Lung (tissue), 12 donors: Measurements from ENCODE around the gene KCTD17. TPM values are rescaled to one million over a fixed set of nuclear protein-coding genes. Genes with fewer than 3 reads are reported as not detected.
A peak's percentile ranks its signal among the peaks of the same experiment; 100 is the strongest.

Experiments
- ATAC-seq: fragments of 200-7000 bp; cut with Tn5 transposase; one replicate; pipeline ENCODE4 v1.9.1; 2020; ENCODE audit warnings: moderate number of reproducible peaks; ENCODE audit not compliant: insufficient read depth, low FRiP score
- DNase-seq, 3 donors: peaks; one replicate each; pipeline ENCODE4 v3.0.0-alpha.2; 2013 to 2017
- H3K27ac ChIP-seq, 2 donors: one replicate each; pipeline ENCODE4 v1.5.1; 2013; ENCODE audit warnings: mild to moderate bottlenecking in 2 of 2, moderate library complexity in 2 of 2, control low read depth in 1 of 2, inconsistent platforms in 1 of 2, low read depth in 1 of 2, low read length in 1 of 2
- H3K27me3 ChIP-seq, 3 donors: one replicate each; pipeline ENCODE4 v1.5.1; 2013; ENCODE audit warnings: low read length in 2 of 3; ENCODE audit not compliant: control insufficient read depth in 3 of 3, insufficient read depth in 3 of 3
- H3K36me3 ChIP-seq, 4 donors: one replicate each; pipeline ENCODE4 v1.5.1; 2013; ENCODE audit warnings: low read length in 4 of 4, mild to moderate bottlenecking in 1 of 4, moderate library complexity in 1 of 4; ENCODE audit not compliant: control insufficient read depth in 4 of 4, insufficient read depth in 4 of 4
- H3K4me1 ChIP-seq, 5 donors: one replicate each; pipeline ENCODE4 v1.5.1; 2013; ENCODE audit warnings: low read length in 5 of 5, mild to moderate bottlenecking in 2 of 5, moderate library complexity in 1 of 5; ENCODE audit not compliant: control insufficient read depth in 5 of 5, insufficient read depth in 5 of 5
- H3K4me3 ChIP-seq: one replicate; pipeline ENCODE4 v1.5.1; 2013; ENCODE audit warnings: mild to moderate bottlenecking, control low read depth, moderate library complexity
- H3K9ac ChIP-seq, 2 donors: one replicate each; pipeline ENCODE4 v1.5.1; 2013; ENCODE audit warnings: low read length in 2 of 2, control low read depth in 1 of 2; ENCODE audit not compliant: insufficient read depth in 1 of 2
- H3K9me3 ChIP-seq, 4 donors: one replicate each; pipeline ENCODE4 v1.5.1; 2013; ENCODE audit warnings: low read length in 3 of 4, mild to moderate bottlenecking in 1 of 4, moderate library complexity in 1 of 4; ENCODE audit not compliant: control insufficient read depth in 4 of 4, insufficient read depth in 3 of 4
- WGBS, 2 donors: extraction: QIAGEN DNeasy Blood & Tissue Kit; methylation state at CpG; one replicate each; pipeline ENCODE4 v1.1.7; 2013; 5-methylcytosine and 5-hydroxymethylcytosine counted together
- polyA plus RNA-seq, 2 donors: library from polyadenylated mRNA; stranded (reverse); fragments of 200-250 nt; gene quantifications; one replicate each; pipeline ENCODE4 v1.2.1, GENCODE V29; 2013
- total RNA-seq, 2 donors: library from RNA; depleted of rRNA in 1 of 2; stranded (reverse); fragments of >200 nt in 1 of 2; gene quantifications; one replicate each; pipeline ENCODE4 v1.2.1, GENCODE V29; 2014 to 2021
- TF ChIP-seq, protein P1 (sequence below): IDR thresholded peaks from 2 replicates; pipeline ENCODE4 v1.5.1; 2012; ENCODE audit warnings: mild to moderate bottlenecking; ENCODE audit errors: control extremely low read depth, extremely low read depth
- donor health status: control.
- donor health status: control.
- donor health status: Bipolar disorder and iron deficiency.
- donor health status: healthy.
- donor health status: DM: yes; HTN: yes; CAD: no.

The KCTD17 gene
- total and polyA plus RNA-seq, 4 donors, result 9.7 to 26.0 (median 18.3) TPM

DNA sequence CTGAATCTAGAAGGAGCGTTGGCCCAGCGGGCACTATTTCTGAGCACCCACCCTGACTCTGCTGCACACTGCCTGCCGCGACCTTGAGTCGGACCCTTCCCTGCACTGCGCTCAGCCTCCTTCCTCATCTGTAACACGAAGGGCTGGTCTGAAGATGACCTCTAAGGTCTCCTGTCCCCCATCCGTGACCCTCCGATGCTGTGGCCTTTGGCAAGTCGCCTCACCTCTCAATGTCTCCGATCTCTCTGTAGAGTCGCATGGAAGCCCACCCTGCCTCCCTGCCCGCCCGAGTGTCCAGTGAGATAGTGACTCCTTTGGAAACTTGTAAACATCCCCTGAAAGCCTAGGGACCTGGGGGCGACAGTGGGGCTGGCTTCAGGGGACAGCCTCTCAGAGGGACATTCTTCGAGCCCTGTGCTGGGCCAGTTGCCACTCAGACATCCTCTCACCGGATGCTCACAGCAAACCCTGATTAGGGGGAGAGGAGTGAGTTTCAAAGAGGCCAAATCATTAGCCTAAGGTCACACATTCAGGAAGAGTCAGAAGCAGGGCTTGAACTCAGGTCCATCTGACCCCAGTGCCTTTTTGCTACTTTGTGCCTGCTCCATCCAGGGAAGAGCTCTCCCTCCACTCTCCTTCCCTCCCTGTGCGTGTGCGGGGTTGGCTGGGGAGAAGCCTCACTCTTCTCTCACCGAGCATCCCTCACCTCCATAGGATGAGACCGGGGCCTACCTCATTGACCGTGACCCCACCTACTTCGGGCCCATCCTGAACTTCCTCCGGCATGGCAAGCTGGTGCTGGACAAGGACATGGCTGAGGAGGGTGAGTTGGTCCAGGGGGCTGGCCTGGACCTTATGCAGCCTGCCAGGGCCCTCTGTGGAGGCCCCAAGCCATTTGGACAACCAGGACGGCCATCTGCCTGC is 1.1 kb downstream of the KCTD17 start:
- ATAC-seq (no peak), DNase-seq (no peak)
- no peaks in the 10 kb centered on the region for H3K27me3 ChIP-seq
- H3K27ac ChIP-seq, result peak overlapping the region in 1 of 2 donors; percentile 24
- TF ChIP-seq, protein P1, sequence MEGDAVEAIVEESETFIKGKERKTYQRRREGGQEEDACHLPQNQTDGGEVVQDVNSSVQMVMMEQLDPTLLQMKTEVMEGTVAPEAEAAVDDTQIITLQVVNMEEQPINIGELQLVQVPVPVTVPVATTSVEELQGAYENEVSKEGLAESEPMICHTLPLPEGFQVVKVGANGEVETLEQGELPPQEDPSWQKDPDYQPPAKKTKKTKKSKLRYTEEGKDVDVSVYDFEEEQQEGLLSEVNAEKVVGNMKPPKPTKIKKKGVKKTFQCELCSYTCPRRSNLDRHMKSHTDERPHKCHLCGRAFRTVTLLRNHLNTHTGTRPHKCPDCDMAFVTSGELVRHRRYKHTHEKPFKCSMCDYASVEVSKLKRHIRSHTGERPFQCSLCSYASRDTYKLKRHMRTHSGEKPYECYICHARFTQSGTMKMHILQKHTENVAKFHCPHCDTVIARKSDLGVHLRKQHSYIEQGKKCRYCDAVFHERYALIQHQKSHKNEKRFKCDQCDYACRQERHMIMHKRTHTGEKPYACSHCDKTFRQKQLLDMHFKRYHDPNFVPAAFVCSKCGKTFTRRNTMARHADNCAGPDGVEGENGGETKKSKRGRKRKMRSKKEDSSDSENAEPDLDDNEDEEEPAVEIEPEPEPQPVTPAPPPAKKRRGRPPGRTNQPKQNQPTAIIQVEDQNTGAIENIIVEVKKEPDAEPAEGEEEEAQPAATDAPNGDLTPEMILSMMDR, result no peak
- peak overlapping the region in 1 of 2 donors; percentile 28 for H3K9ac ChIP-seq
- H3K9me3 ChIP-seq, result no peaks in the 10 kb centered on the region
- whole genome bisulfite sequencing, 2 donors, result 79 to 89% methylated on average over 25 of the region's 25 CpGs
- H3K36me3 ChIP-seq, result peaks cover 0 to 10% (median 5%) of the 10 kb centered on the region in 4 donors
- H3K4me1 ChIP-seq, result peaks cover 0 to 8% (median 0%) of the 10 kb centered on the region in 5 donors
- no peak overlapping the region for H3K4me3 ChIP-seq

DNA sequence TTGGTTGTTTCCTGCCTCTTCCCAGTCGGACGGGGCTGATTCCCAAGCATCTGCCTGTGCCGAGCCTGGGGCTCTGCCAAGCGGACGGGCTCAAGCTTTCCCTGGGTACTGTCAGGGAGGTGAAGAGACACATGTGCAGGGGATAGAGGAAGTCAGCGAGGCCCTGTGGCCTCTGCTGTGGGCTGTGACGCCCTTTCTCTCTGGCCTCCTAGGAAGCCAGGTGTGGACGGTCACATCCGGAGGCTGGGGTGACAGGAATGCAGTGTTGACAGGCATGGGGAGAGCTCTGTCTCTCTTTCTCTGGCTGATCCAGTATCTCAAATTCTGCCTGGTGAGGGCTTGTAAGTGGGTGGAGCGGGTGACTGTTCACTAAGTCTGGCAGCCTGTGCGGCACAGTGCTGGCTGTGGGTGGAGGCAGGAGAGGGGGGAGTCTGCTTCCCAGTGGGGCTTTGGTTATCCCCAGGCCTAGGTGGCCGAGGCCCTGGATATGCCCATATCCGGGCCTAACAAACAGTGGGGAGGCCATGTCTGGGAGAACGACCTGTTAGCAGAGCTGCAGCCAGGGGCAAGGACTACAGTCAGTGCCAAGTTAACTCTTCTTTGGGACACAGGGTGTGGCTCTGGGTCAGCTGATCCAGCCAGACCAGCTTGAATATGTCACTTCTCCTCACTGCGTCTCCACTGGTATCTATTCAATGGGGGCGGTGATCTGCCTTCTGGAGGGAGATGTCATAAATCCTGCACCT is 1.9 kb downstream of the KCTD17 start:
- H3K9me3 ChIP-seq, result no peaks in the 10 kb centered on the region
- H3K27me3 ChIP-seq, result no peaks in the 10 kb centered on the region
- H3K4me1 ChIP-seq, result peaks cover 0 to 8% (median 0%) of the 10 kb centered on the region in 5 donors
- 88 to 90% methylated on average over 16 of the region's 16 CpGs for WGBS, 2 donors
- H3K27ac ChIP-seq, result peak overlapping the region in 1 of 2 donors; percentile 24
- no peak overlapping the region for H3K4me3 ChIP-seq
- no peak overlapping the region for H3K9ac ChIP-seq
- DNase-seq (no peak), ATAC-seq (no peak)
- H3K36me3 ChIP-seq, result peaks cover 0 to 10% (median 7%) of the 10 kb centered on the region in 4 donors
- TF ChIP-seq, protein P1, result no peak

DNA sequence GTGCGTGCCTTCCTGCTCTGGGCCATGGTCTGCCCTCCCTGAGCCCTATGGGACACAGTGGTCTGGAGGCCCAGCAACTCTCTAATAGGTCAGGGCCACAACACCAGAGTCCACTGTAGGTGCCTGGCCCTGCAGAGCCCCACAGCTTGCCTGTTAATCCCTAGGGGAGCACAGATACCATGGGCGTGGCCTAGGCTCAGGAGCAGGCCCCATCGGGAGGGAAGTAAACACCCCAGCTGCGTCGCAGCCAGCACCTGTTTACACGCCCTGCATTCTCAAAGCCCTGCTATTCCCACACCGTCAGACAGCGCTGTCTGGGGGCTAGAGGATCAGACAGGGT is 2.5 kb downstream of the KCTD17 start:
- TF ChIP-seq, protein P1, result no peak
- Histone ChIP-seq H3K4me1 (peaks cover 0 to 8% (median 0%) of the 10 kb centered on the region in 5 donors), H3K4me3 (no peak overlapping the region), H3K27ac (no peak overlapping the region), H3K9me3 (no peaks in the 10 kb centered on the region), H3K9ac (no peak overlapping the region), H3K27me3 (no peaks in the 10 kb centered on the region), H3K36me3 (peaks cover 0 to 11% (median 7%) of the 10 kb centered on the region in 4 donors)
- ATAC-seq, result no peak
- WGBS, 2 donors, result 79 to 87% methylated on average over 8 of the region's 8 CpGs
- DNase-seq, result no peak
